ENCODE data around the gene LEKR1. TPM values are rescaled to one million over a fixed set of nuclear protein-coding genes. Genes with fewer than 3 reads are reported as not detected.

LEKR1 gene
- total RNA-seq, 1 donor from 2014 or later, result 0.27 TPM

- no peak overlapping the region for H2AFZ ChIP-seq (ENCODE audit: low read depth, low read length)
- H3K4me3 ChIP-seq (ENCODE audit: insufficient read depth, low read depth, low read length), result no peak overlapping the region
- Mint-ChIP-seq H3K4me3 (ENCODE audit: unreplicated experiment) (no peak overlapping the region), H3K9me3 (ENCODE audit: unreplicated experiment) (peaks cover 1% of the 10 kb centered on the region), H3K27ac (ENCODE audit: unreplicated experiment) (peak overlapping the region; percentile 58), H3K36me3 (ENCODE audit: low read depth, unreplicated experiment) (no peaks in the 10 kb centered on the region), H3K4me1 (ENCODE audit: low read depth, unreplicated experiment) (peaks cover 37% of the 10 kb centered on the region), H3K27me3 (ENCODE audit: low read depth, unreplicated experiment) (no peaks in the 10 kb centered on the region)
- no peaks in the 10 kb centered on the region for H4K20me1 ChIP-seq (ENCODE audit: insufficient read depth, low read length)
- DNase-seq (ENCODE audit: low read depth), result no peak
- H3K79me2 ChIP-seq (ENCODE audit: insufficient read depth, low read length), result no peaks in the 10 kb centered on the region
- H3K27me3 ChIP-seq (ENCODE audit: insufficient read depth, low read length), result no peaks in the 10 kb centered on the region
- no peaks in the 10 kb centered on the region for H3K9me3 ChIP-seq (ENCODE audit: insufficient read depth, low read depth, low read length)
- peaks cover 25% of the 10 kb centered on the region for H3K4me1 ChIP-seq (ENCODE audit: insufficient read depth, low read length)
- FAIRE-seq, result peak; percentile 74
- no peak overlapping the region for H3K4me2 ChIP-seq (ENCODE audit: low read length)
- TF ChIP-seq CTCF (IDR thresholded peaks at IDR 0.05; ENCODE audit: insufficient read depth, low read depth, low read length), result no peak
- TF ChIP-seq EZH2 (IDR thresholded peaks at IDR 0.05; ENCODE audit: insufficient read depth, low read length), result no peak
- H3K27ac ChIP-seq (ENCODE audit: low read depth, low read length), result peak overlapping the region; percentile 6
- H3K36me3 ChIP-seq (ENCODE audit: insufficient read depth, low read length), result no peaks in the 10 kb centered on the region
- H3K9ac ChIP-seq (ENCODE audit: low read length), result no peak overlapping the region
Measured at GRCh38 chr3:156792945-156793344, 33.2 kb upstream of the LEKR1 start.

GRCh38 chr3:156793400-156793799 lies 32.8 kb upstream of the LEKR1 start:
- H3K9me3 ChIP-seq (ENCODE audit: insufficient read depth, low read depth, low read length), result no peaks in the 10 kb centered on the region
- H2AFZ ChIP-seq (ENCODE audit: low read depth, low read length), result no peak overlapping the region
- no peaks in the 10 kb centered on the region for H3K36me3 ChIP-seq (ENCODE audit: insufficient read depth, low read length)
- peaks cover 22% of the 10 kb centered on the region for H3K4me1 ChIP-seq (ENCODE audit: insufficient read depth, low read length)
- H4K20me1 ChIP-seq (ENCODE audit: insufficient read depth, low read length), result no peaks in the 10 kb centered on the region
- Mint-ChIP-seq H3K36me3 (ENCODE audit: low read depth, unreplicated experiment) (no peaks in the 10 kb centered on the region), H3K9me3 (ENCODE audit: unreplicated experiment) (peaks cover 1% of the 10 kb centered on the region), H3K4me1 (ENCODE audit: low read depth, unreplicated experiment) (peaks cover 33% of the 10 kb centered on the region), H3K27me3 (ENCODE audit: low read depth, unreplicated experiment) (no peaks in the 10 kb centered on the region), H3K4me3 (ENCODE audit: unreplicated experiment) (no peak overlapping the region), H3K27ac (ENCODE audit: unreplicated experiment) (peak overlapping the region; percentile 58)
- H3K79me2 ChIP-seq (ENCODE audit: insufficient read depth, low read length), result no peaks in the 10 kb centered on the region
- no peak overlapping the region for H3K4me2 ChIP-seq (ENCODE audit: low read length)
- H3K4me3 ChIP-seq (ENCODE audit: insufficient read depth, low read depth, low read length), result no peak overlapping the region
- no peak for TF ChIP-seq CTCF (IDR thresholded peaks at IDR 0.05; ENCODE audit: insufficient read depth, low read depth, low read length)
- TF ChIP-seq EZH2 (IDR thresholded peaks at IDR 0.05; ENCODE audit: insufficient read depth, low read length), result no peak
- no peaks in the 10 kb centered on the region for H3K27me3 ChIP-seq (ENCODE audit: insufficient read depth, low read length)
- H3K27ac ChIP-seq (ENCODE audit: low read depth, low read length), result no peak overlapping the region
- DNase-seq (ENCODE audit: low read depth) (no peak), FAIRE-seq (no peak)
- no peak overlapping the region for H3K9ac ChIP-seq (ENCODE audit: low read length)

GRCh38 chr3:156793851-156794250 lies 32.3 kb upstream of the LEKR1 start:
- H3K27me3 Mint-ChIP-seq (ENCODE audit: low read depth, unreplicated experiment), result no peaks in the 10 kb centered on the region
- Histone ChIP-seq H3K36me3 (ENCODE audit: insufficient read depth, low read length) (no peaks in the 10 kb centered on the region), H3K4me3 (ENCODE audit: insufficient read depth, low read depth, low read length) (no peak overlapping the region), H3K4me2 (ENCODE audit: low read length) (no peak overlapping the region), H3K9ac (ENCODE audit: low read length) (no peak overlapping the region), H3K9me3 (ENCODE audit: insufficient read depth, low read depth, low read length) (no peaks in the 10 kb centered on the region), H2AFZ (ENCODE audit: low read depth, low read length) (no peak overlapping the region), H3K27me3 (ENCODE audit: insufficient read depth, low read length) (no peaks in the 10 kb centered on the region), H3K27ac (ENCODE audit: low read depth, low read length) (no peak overlapping the region), H3K4me1 (ENCODE audit: insufficient read depth, low read length) (peaks cover 17% of the 10 kb centered on the region), H4K20me1 (ENCODE audit: insufficient read depth, low read length) (no peaks in the 10 kb centered on the region), H3K79me2 (ENCODE audit: insufficient read depth, low read length) (no peaks in the 10 kb centered on the region)
- H3K4me1 Mint-ChIP-seq (ENCODE audit: low read depth, unreplicated experiment), result peaks cover 28% of the 10 kb centered on the region
- H3K9me3 Mint-ChIP-seq (ENCODE audit: unreplicated experiment), result peaks cover 4% of the 10 kb centered on the region
- FAIRE-seq (no peak), DNase-seq (ENCODE audit: low read depth) (no peak)
- TF ChIP-seq EZH2 (IDR thresholded peaks at IDR 0.05; ENCODE audit: insufficient read depth, low read length), result no peak
- no peak for TF ChIP-seq CTCF (IDR thresholded peaks at IDR 0.05; ENCODE audit: insufficient read depth, low read depth, low read length)
- H3K36me3 Mint-ChIP-seq (ENCODE audit: low read depth, unreplicated experiment), result no peaks in the 10 kb centered on the region
- peak overlapping the region; percentile 58 for H3K27ac Mint-ChIP-seq (ENCODE audit: unreplicated experiment)
- H3K4me3 Mint-ChIP-seq (ENCODE audit: unreplicated experiment), result no peak overlapping the region
